Osteocyte (in vitro differentiated cells): Measurements from ENCODE around the gene LYZ. TPM values are rescaled to one million over a fixed set of nuclear protein-coding genes. Genes with fewer than 3 reads are reported as not detected.
"Not testable (repeated sequence)": the region's sequence is repeated elsewhere in the genome, so short reads cannot be mapped to it uniquely, and the experiment has no call there.

Experiments used
- DNase-seq: peaks from one replicate; pipeline ENCODE4 v3.0.0; 2021; ENCODE audit warnings: mixed read lengths; ENCODE audit not compliant: unreplicated experiment; ENCODE audit errors: extremely low spot score
- H3K27ac Mint-ChIP-seq: one replicate; pipeline ENCODE4 v1.8.0; 2021; ENCODE audit warnings: mild to moderate bottlenecking, mixed read lengths; ENCODE audit not compliant: unreplicated experiment
- H3K27me3 Mint-ChIP-seq: one replicate; pipeline ENCODE4 v1.8.0; 2021; ENCODE audit warnings: mixed read lengths; ENCODE audit not compliant: unreplicated experiment
- H3K36me3 Mint-ChIP-seq: one replicate; pipeline ENCODE4 v1.8.0; 2021; ENCODE audit warnings: mixed read lengths; ENCODE audit not compliant: unreplicated experiment
- H3K4me1 Mint-ChIP-seq: one replicate; pipeline ENCODE4 v1.8.0; 2021; ENCODE audit warnings: mixed read lengths; ENCODE audit not compliant: unreplicated experiment
- H3K4me3 Mint-ChIP-seq: one replicate; pipeline ENCODE4 v1.8.0; 2021; ENCODE audit warnings: mild to moderate bottlenecking, moderate library complexity, mixed read lengths; ENCODE audit not compliant: unreplicated experiment
- H3K9me3 Mint-ChIP-seq: one replicate; pipeline ENCODE4 v1.8.0; 2021; ENCODE audit warnings: mixed read lengths; ENCODE audit not compliant: unreplicated experiment
- CTCF ChIP-seq: fragments of 200-600 bp; sonication (generic); IDR thresholded peaks from 2 replicates; pipeline ENCODE4 v1.5.0; 2021; ENCODE audit warnings: antibody characterized with exemption, mild to moderate bottlenecking, moderate library complexity
- long read RNA-seq: library from polyadenylated mRNA; unstranded; transcript quantifications from one replicate; pipeline ENCODE4 v2.0.0, GENCODE V29; 2021
- total RNA-seq: library from RNA; stranded (reverse); gene quantifications from 2 replicates; pipeline ENCODE4 v1.2.1, GENCODE V29; 2021

Gene LYZ
- 0.21 TPM in 1 of 2 replicates, not detected in the other for total RNA-seq
- long read RNA-seq: 0 reads

DNA sequence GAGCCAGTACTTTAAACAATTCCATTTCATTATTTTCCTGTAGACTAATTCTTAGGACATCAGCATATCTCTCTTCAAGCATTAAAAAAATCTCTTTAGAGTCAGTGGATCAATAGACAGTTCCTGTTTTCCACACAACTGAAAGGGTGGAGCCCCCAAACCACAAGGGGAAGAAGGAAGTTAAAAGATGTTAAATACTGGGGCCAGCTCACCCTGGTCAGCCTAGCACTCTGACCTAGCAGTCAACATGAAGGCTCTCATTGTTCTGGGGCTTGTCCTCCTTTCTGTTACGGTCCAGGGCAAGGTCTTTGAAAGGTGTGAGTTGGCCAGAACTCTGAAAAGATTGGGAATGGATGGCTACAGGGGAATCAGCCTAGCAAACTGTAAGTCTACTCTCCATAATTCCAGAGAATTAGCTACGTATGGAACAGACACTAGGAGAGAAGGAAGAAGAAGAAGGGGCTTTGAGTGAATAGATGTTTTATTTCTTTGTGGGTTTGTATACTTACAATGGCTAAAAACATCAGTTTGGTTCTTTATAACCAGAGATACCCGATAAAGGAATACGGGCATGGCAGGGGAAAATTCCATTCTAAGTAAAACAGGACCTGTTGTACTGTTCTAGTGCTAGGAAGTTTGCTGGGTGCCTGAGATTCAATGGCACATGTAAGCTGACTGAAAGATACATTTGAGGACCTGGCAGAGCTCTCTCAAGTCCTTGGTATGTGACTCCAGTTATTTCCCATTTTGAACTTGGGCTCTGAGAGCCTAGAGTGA, at the start of gene LYZ:
Gene LYZ (plus strand): TSS at position 220 of the 777 bp plus-strand sequence. CDS start 28 bp downstream, at position 248.
- no peak within 1 kb of the TSS for H3K27ac Mint-ChIP-seq
- no peak for TF ChIP-seq CTCF
- H3K36me3 Mint-ChIP-seq: no peaks in the 10 kb centered on the region
- no peak within 1 kb of the TSS for H3K4me3 Mint-ChIP-seq
- no peak for DNase-seq
- no peaks in the 10 kb centered on the region for H3K9me3 Mint-ChIP-seq
- H3K27me3 Mint-ChIP-seq: peaks cover 33% of the 10 kb centered on the region
- no peaks in the 10 kb centered on the region for H3K4me1 Mint-ChIP-seq

DNA sequence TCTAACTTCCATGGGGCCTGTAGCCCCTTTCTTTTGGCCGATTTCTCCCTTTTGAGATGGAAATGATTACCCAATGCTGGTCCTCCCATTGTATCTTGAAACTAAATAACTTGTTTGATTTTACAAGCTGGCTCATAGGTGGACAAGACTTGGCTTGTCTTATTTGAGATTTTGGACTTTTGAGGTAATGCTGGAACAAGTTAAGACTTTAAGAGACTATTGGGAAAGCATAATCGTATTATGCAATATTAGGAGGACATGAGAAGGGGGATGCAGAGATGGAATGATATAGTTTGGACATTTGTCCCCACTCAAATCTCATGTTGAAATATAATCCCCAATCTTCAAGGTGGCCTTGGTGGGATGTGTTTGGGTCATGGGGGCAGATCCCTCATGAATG, 49.2 kb upstream of the LYZ start:
- DNase-seq: no peak
- Mint-ChIP-seq H3K27me3 (peaks cover 53% of the 10 kb centered on the region), H3K4me1 (no peaks in the 10 kb centered on the region), H3K9me3 (peaks cover 10% of the 10 kb centered on the region), H3K36me3 (no peaks in the 10 kb centered on the region), H3K4me3 (no peak overlapping the region), H3K27ac (no peak overlapping the region)
- no peak for TF ChIP-seq CTCF

DNA sequence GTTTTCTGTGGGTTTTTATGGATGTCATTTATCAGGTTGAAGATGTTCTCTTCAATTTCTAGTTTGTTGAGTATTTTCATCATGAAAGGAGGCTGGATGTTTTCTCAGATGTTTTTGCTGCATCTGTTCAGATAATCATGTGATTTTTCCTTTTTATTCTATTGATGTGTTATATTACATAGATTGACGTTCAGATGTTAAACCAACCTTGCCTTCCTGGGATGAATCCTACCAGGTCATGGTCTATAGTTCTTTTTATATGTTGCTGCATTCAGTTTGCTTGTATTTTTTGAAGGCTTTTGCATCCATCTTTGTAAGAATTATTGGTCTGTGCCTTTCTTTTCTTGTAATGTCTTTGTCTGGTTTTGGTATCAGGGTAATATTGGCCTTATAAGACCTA, 43.9 kb upstream of the LYZ start:
- Mint-ChIP-seq H3K27me3 (peaks cover 36% of the 10 kb centered on the region), H3K9me3 (peaks cover 27% of the 10 kb centered on the region), H3K4me3 (no peak overlapping the region), H3K36me3 (no peaks in the 10 kb centered on the region), H3K27ac (no peak overlapping the region), H3K4me1 (no peaks in the 10 kb centered on the region)
- TF ChIP-seq CTCF: no peak
- no peak for DNase-seq

DNA sequence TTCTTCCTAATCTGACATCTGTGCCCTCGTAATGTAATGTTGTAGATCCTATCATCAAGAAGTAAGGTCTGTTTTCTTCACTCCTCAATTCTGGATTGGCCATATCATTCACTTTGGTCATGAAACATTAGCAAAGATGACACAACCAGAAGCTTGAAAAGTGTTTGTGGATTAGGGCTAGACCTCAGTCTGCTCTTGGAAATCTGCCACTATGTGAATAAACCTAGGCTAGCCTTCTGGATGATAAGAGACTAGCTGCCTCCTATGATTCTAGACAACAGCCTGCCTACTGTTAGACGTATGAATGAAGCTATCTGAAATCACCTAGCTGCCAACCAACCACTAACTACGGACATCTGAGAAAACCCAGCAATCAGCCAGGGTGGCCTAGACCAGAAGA, 38.7 kb upstream of the LYZ start:
- H3K36me3 Mint-ChIP-seq: no peaks in the 10 kb centered on the region
- peaks cover 23% of the 10 kb centered on the region for H3K9me3 Mint-ChIP-seq
- no peak overlapping the region for H3K27ac Mint-ChIP-seq
- no peak overlapping the region for H3K4me3 Mint-ChIP-seq
- no peak for DNase-seq
- H3K27me3 Mint-ChIP-seq: peaks cover 17% of the 10 kb centered on the region
- TF ChIP-seq CTCF: no peak
- H3K4me1 Mint-ChIP-seq: no peaks in the 10 kb centered on the region

DNA sequence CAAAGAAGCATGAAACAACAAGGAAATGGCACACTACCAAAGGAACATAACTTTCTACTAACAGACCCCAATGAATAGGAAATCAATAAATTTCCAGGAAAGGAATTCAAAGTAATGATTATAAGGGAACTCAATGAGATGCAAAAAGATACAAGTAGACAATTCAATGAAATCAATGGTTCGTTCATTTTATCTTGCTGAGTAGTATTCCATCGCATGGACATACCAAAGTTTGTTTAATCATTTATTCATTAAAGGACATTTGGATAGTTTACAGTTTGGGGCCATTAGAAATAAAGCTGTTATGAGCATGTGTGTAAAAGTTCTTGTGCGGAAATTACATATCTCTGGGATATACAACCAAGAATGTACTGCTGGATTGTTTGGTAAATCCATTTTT, 35.0 kb upstream of the LYZ start:
- no peak overlapping the region for H3K27ac Mint-ChIP-seq
- no peaks in the 10 kb centered on the region for H3K36me3 Mint-ChIP-seq
- no peak overlapping the region for H3K4me3 Mint-ChIP-seq
- TF ChIP-seq CTCF: no peak
- no peaks in the 10 kb centered on the region for H3K4me1 Mint-ChIP-seq
- H3K27me3 Mint-ChIP-seq: peaks cover 14% of the 10 kb centered on the region
- peaks cover 6% of the 10 kb centered on the region for H3K9me3 Mint-ChIP-seq
- no peak for DNase-seq

GRCh38 chr12:69316784-69317183, 31.4 kb upstream of the LYZ start:
- not testable (repeated sequence) for H3K4me1 Mint-ChIP-seq, H3K27ac Mint-ChIP-seq, DNase-seq, H3K36me3 Mint-ChIP-seq, H3K4me3 Mint-ChIP-seq
- H3K9me3 Mint-ChIP-seq: peaks cover 14% of the 10 kb centered on the region
- H3K27me3 Mint-ChIP-seq: peaks cover 27% of the 10 kb centered on the region

- peaks cover 14% of the 10 kb centered on the region for H3K9me3 Mint-ChIP-seq
- not testable (repeated sequence) for H3K27ac Mint-ChIP-seq
Observed at GRCh38 chr12:69317233-69317632, 30.9 kb upstream of the LYZ start.

More at GRCh38 chr12:69317233-69317632, 30.9 kb upstream of the LYZ start:
- H3K4me3 Mint-ChIP-seq, H3K4me1 Mint-ChIP-seq, H3K36me3 Mint-ChIP-seq, DNase-seq: not testable (repeated sequence)
- peaks cover 27% of the 10 kb centered on the region for H3K27me3 Mint-ChIP-seq
